AG08395 (cell line): ENCODE data around the gene DMD.

ENCODE experiments used
- DNase-seq: peaks from one replicate; pipeline ENCODE4 v3.0.0; 2012; ENCODE audit warnings: mixed read lengths, low spot score

DMD gene

DNA sequence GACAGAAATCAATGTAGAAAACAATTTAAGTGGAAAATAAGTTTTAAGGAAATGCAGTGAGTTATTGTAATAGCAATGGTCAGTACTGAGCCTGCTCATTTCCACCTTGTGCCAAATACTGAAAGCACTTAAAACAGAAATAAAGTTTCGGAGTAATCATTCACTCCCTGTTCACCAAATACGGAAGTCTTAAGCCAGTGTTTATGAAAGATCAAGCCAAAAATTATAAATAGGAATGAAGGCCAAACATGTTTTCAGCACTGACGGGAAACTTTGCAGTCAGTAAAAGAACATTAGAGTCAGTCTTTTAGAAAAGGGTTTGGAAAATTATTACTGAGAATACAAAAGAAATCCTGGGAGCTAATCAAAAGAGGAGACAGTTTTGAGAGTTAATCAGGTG is 178.6 kb downstream of the DMD start:
- DNase-seq: no peak

DNA sequence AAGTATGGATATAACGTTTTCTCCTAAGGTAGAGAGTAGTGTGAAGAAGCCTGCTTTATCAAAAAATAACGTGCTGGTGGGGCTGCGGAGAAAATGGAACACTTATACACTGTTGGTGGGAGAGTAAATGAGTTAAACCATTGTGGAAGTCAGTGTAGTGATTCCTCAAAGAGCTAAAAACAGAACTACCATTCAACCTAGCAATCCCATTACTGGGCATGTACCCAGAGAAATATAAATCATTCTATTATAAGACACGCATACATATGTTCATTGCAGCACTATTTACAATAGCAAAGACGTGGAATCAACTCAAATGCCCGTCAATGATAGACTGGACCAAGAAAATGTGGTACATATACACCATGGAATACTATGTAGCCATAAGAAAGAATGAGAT is 196.4 kb downstream of the DMD start:
- DNase-seq: no peak

DNA sequence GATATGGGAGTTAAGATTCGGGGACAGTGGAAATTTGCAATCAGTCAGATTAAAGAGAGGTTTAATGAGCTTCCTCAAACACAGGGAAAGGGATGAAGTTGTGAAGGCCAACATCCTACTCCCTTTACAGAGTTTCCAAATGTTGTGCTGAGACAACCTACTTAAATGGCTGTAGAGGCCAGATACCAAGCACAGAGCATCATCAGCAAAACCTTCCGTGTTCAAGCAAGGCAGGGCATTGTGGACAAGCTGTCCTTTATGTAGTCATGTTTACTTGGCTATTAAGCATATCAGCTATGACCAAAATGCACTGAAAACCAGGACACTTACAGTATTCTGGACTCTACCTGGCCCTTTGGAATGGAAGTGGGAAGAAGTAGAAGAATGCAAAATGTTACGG is 197.3 kb downstream of the DMD start:
- no peak for DNase-seq

DNA sequence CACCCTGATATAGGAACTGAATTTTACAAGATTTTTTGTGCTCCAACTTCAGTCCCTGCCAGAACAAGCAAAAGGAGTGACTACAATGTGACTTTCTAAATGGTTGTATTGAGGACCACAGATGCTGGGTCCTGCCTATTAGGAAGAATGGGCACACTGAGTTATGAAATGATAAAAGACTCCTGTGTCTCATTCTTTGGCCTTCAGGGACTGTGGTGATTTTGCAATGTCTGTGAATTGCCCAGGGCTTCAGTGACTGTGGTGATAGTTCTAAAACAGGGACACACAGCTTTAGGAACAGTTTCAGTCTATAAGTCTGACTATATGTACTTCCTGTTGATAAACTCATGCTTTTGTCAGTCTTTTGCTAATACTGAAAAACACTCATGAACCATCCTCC is 210.2 kb downstream of the DMD start:
- no peak for DNase-seq

DNA sequence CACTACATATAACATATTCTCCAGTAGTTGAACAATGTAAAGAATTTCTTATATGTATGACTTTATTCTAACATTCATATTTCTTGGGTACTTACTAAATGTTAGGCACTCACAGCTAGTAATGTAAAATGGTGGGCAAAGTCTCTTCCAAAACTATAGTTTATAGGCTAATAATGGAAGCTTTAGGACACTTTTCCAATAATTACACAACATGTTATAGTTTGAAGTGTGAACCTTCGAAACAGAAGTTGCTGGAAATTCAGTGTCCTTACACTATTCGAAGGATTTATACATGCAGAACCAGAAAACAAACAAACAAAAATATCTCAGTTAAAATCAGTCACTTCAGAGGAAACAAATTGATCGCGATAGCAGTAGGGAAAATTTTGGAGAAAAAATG is 212.6 kb downstream of the DMD start:
- no peak for DNase-seq

DNA sequence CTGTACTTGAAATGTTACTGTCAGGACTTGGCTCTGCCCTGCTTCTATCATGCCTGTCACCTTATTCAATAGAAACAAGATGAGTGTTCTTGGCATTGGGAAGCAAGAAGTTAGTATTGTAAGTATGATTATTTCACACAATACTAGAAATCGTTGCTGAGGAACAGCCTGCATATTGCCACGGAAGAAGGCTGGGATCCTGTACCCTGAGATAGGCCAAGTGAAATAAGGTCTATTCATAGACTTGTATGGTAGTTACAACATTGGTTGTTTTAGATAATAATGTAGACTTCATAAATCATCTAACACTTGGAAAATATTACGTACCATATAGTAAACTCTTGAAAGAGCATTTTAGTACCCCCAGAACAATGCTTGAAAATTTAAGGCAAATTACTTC is 215.9 kb downstream of the DMD start:
- DNase-seq: no peak

DNA sequence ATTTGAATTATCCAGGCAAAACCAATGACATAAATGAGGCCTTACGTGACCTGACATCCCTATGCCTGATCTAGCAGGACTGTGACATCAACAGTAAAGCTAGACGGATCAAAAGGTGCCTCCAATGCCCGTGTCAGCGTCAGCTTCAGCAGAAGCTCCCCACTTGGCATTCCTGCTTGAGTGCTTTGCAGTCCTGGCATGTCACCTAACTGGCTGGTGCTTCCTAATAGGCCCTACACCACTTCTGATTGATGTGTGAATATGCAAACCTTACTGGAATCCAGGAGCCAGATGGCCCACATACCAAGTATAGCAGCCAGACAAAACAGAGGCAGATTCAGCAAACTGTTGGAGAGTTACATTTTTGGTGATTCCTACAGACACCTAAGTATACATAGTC is 224.2 kb downstream of the DMD start:
- DNase-seq: no peak

DNA sequence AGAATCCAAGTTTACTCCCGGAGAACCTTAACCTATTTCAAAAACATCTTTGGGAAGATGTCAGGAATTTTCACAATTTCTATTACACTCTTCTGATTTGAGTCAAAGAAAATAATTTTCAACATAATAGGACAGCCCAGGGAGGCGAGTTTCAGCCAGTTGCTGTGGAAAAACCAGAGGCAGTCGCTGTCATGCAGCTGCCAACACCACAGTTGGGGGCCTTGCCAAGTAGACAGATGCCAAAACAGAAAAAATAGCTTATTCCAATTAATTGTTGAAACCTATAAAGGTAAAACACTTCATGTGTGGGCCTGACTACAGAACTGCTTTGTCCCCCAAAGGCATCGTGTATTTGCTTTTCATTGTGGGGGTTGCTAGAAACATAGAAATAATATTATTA is 225.8 kb downstream of the DMD start:
- no peak for DNase-seq

DNA sequence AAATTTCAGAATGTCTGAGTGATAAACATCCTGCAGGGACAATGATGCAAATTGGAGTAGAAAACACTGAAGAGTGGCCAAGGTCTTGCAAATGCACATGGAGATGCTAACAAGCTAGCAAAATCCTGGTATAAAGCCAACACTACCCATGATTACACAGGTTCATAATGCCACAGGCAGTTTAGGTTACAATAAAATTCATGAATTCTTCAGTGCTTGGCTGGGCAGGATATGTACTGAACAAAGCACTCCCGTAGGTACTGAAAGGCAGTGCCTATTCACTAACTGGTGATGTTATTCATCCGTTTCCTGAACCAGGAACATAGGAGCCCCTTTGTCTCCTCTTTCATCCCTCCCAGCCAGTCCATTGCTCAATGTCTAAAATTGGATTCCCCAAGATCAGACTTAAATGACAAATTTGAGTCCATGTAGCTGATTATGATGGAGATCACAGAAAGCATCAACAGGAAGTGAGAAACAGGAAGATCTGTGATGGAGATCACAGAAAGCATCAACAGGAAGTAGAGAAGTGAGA is 244.5 kb downstream of the DMD start:
- no peak for DNase-seq

DNA sequence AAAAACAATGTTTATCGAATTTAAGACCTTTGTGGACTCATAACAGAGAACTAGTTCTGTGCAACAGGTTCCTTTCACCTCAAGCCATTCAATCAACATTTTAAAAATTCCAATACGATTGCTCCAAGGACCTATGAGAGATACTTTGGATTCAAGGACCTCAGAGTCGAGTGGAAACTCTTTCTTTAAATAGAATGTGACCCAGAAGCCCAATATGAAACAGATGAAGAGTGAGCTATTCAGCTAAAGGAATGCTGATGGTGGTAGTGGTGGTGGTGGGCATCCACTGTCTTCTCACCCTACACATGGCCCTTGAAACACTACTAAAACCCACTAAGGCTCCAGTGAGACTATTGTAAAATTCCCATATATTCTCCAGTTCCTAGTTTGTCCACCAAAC is 257.2 kb downstream of the DMD start:
- DNase-seq: no peak

DNA sequence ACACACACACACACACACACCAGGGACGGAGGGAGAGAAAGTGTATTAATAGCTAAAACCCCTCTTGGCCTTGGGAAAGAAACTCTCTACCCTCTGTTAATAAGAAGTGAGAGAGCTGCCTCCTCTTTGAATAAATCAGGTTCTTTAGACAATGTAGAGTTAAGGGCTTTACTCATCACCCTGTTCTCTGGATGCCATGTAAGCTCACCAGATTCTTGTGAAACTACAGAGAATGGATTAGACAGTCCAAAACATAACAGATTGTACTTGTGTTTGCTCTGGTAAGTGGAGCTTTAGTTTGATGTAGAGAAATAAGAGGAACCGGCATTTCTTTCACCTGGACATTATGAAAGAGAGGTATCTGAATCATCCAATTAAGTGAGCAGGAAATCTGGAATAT is 263.2 kb downstream of the DMD start:
- no peak for DNase-seq

DNA sequence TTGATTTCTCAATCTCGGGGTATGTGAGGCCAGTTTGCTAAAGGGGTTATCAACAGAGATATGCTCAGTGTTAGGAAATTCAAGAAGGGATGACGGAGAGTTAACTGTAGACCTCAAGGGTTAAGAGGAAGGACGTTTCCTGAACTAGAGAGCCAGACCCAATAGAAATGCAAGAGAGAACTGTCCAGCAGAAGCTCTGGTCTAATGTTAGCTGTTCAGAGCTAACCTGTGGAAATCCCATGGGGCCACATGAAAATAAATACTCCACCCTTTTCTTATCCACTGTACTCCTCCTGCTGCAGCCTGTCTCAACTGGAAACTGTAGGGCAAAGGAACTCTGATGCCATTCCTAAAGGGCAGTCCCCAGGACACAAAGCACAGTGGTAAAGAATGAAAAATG is 274.3 kb downstream of the DMD start:
- DNase-seq: no peak

DNA sequence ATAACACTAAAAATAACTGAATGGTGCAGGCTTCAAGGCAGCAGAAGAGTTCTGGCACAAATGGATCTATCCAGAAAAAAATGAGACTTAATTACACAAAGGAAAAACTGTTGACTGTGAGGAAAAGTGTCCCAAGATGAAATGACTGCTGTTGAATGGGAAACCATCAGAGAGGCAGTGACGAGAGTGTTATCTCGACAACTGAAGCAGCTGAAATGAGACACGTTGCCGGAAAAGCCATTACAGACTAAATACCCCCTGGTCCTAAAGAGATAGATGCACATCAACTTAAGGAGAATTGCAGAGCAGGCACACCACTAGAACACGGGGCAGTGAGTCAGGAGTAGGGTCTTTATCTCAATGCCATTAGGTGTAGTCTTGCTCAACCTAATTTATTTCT is 277.8 kb downstream of the DMD start:
- no peak for DNase-seq

DNA sequence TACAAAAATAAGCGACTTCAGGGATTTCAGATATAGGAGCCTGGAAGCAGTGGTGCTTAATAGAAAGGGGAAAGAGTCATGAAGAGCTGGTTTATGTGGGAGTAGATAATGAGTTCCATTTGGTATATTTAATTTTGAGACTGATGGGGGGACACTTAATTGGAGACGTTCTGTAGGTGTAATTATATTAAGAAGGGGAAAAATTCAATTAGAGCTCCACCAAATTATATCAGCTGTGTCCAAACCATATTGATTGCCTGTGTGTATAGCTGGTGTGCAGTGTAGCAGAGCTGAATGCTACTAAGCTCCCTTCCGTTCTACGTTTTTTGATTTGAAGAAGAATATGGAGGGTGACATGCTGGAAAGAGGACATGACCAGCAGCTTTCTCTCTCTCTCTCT is 282.3 kb downstream of the DMD start:
- DNase-seq: no peak

DNA sequence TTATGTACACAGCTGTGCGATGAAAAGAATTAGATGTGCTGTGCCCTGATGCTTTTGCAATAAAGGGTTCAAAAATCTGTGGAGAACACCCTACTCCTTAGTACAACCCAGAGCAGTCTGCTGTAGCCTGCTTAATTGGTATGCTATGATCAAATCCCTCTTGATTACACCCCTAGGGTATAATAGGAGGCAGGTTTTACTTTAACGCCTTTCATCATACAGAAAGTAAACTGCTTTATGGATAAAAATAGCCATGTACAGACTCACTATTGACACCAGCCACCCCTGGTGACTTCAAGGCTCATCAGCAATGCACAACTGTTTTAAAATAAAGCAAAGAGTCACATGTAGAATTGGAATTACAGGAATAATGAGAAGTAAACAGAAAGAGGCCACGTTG is 315.3 kb downstream of the DMD start:
- no peak for DNase-seq

DNA sequence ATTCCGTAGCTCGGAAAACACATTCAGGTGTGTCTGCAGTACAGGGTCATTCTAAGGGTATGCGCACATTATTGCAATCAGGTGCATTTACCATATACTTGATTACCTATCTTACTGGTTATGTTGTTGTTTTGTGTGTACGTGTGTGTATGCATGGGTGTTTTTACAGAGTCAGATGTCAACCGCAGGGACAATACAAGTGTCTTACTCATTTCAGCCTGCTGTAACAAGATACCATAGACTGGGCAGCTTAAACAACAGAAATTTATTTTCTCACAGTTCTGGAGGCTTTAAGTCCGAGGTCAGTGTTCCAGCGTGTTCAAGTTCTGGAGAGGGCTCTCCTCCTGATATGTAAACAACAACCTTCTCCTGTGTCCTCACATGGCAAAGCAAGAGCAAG is 316.7 kb downstream of the DMD start:
- DNase-seq: no peak

DNA sequence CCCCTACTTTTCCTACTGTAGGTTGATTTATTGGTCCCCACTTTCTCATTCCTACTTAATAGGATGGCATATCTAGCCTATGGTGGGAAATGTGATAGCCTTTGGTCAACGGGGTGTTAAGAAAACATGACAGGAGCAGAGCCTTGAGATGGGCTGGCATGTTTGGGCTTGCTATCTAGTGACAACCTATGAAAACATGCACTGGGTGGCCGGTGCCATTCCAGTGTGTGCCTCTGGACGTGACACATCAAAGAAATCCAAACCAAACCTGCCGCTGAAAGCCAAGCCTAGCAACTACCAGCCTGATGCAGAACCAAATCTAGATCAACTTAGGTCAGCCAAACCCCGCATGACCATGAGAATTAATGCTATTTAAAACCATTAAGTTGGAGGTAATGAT is 317.6 kb downstream of the DMD start:
- no peak for DNase-seq

DNA sequence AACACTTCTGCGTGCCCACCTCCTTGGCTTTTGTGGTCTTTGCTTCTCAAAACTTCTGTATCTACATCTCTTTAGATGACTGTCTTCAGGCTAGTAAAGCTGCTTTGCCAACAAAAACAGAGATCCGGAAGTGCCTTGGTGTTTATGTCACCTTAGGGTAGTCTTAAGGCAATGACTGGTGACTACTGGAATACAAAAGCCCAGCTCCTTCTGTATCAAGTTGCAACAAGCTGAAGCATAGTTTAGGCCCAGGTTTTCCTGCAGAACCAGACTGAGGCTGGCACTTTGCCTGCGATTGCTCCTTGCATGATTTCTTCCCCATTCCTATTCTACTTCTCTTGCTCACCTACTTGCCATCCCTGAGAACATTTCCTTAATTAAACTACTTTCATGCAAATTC is 333.8 kb downstream of the DMD start:
- no peak for DNase-seq

DNA sequence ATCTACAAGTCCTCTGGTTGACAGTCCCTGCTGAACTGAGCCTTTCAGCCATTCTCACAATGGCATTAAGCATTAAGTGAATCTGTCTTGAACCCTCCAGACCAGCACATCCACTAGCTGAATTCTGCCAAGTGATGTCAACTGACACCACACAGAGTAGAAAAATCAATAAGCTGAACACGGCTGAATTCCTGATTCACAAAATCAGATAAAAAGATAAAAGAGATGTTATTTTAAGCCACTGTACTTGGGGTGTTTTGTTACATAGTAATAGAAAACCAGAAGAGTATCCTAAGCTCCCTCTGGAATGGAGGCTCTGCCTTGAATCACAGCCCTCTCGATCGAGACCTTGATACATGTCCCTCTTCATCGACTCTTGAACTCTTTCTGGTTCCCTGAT is 336.5 kb downstream of the DMD start:
- DNase-seq: no peak

DNA sequence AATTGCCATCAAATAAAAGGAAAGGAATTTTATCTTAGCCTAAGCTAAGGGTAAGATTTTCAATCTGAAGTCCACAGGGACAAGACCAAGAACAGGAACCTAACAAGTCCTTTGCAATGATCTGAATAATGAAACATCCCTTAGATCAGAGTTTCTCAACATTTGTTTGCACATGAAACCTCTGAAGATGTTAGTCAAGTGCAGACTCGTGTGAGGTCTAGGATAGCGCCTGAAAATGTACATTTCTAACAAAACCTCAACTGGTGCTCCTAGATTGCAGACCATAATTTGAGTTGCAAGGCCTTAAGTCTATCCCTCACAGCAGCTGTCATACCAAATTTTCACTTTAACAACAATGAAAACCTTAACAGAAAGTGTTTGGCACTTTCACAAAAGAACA is 337.6 kb downstream of the DMD start:
- DNase-seq: no peak

DNA sequence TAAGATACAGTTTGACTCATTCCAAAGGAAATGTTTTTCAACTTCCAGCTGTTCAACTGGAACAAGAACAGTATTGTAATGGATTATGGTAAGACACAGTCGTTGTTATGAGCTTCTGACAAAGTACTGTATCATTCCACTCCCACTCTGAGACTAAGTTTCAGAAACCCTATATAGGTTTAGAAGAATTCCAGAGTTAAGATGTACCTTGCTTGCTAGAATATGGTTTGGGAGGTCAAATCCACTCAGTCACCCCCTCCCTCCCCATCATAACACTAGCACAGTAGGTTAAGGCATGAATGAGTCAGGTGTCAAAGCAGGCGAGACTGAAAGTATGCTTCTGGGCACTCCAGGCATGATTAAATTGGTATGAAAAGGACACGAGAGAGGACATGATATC is 339.7 kb downstream of the DMD start:
- DNase-seq: no peak

DNA sequence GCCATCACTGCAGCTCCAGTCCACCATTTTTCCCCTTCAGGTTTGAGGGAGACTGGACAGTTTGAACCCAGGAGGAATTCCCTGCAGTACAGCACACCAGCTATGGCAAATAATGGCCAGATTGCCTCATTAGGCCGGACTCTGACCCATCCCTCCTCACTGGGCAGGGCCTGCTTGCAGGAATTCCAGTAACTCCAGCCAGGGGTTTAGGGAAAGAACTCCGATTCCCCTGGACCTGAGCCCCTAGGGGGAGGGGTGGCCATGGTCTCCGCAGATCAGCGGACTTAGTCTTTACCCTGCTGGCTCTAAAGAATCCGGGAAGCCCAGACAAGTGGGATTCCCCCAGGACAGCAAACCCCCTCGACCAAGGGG is 342.8 kb downstream of the DMD start:
- no peak for DNase-seq

DNA sequence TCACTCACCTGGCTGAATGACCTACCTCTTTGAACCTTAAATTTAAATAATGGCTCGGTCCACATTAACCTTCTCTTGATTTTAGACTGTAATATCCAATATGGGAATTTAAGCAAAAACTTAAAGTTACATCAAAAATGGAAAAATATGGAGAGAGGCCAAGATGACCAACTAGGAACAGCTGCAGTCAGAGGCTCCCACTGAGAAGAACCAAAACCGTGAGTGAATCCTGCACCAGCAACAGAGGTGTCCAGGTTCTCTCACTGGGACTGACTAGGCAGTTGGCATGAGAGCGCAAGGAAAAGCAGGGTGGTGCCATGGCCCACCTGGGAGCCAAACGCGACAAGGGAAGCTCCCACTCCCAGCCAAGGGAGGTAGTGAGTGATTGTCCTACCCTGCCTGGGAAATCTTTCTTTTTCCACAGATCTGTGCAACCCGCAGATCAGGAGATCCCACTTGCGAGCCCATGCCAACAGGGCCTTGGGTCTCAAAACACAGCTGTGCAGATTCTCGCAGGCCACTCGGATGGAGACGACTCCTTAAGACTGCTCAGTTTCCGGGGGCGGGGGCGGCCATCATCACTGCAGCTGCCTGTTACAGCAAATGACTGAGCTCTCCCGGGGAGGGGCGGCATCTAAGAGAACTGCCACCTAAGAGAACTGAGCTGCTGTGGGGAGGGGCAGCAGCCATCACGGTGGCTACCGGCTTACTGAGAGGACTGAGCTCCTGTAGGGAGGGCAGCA is 343.4 kb downstream of the DMD start:
- DNase-seq: no peak

DNA sequence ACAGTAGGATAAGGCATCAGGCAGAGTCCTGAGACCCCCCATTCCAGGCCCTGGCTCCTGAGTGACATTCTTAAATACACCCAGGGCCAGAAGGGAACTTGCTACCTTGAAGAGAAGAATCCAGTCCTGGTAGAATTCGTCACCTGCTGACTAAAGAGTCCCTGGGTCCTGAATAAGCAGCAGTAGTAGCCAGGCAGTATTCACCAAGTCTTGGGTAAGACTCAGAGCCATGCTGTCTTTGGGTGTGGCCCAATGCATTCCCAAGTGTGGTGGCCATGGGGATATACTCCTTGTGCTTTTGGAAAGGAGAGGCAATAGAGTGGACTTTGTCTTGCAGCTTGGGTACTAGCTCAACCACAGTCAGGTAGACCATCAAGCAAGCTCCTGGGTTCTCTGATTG is 359.1 kb downstream of the DMD start:
- no peak for DNase-seq

DNA sequence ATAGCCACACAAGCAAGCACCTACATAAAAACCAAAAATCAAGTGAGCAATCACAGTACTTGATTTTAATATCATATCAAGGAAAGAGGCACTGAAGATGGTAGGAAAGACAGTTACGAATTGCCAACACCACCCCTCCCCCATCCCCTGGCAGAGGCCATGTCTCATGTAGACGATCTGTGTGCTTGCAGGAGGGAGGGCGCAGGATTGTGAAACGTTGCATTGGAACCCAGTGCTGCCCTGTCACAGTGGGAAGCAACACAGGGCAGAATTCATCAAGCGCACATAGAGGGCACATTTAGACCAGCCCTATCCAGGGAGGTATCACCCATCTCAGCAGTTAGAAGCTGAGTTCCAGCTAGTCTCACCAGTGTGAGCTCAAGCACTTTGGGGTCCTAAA is 359.8 kb downstream of the DMD start:
- no peak for DNase-seq
